AG04450 (cell line): Measurements from ENCODE around the gene HOXC5. TPM values are rescaled to one million over a fixed set of nuclear protein-coding genes. Genes with fewer than 3 reads are reported as not detected.

ENCODE experiments used
- CTCF ChIA-PET: fragments of 300-600, 350-600 bp; formaldehyde crosslinking; extraction: SDS; loops from one replicate; lab custom pipeline; 2022; ENCODE audit warnings: antibody characterized with exemption, inconsistent platforms; lab: Charles Lee
- POLR2A ChIA-PET: fragments of 350-600 bp; formaldehyde crosslinking; extraction: SDS; loops from one replicate; lab custom pipeline; 2021; ENCODE audit warnings: antibody characterized with exemption, inconsistent platforms; lab: Yijun Ruan, JAX
- DNase-seq: peaks from one replicate; pipeline ENCODE4 v3.0.0-alpha.2; 2011; ENCODE audit warnings: low read depth, low spot score
- H3K27ac ChIP-seq: one replicate; pipeline ENCODE4 v1.5.1; 2012; ENCODE audit warnings: low read depth, low read length, control low read depth
- H3K27me3 ChIP-seq: one replicate; pipeline ENCODE4 v1.6.0; 2012; ENCODE audit warnings: low read length; ENCODE audit not compliant: control insufficient read depth, insufficient read depth
- H3K4me3 ChIP-seq: 2 replicates; pipeline ENCODE4 v1.5.1; 2011; ENCODE audit warnings: mild to moderate bottlenecking, low read depth, low read length, control low read depth
- H3K9me3 ChIP-seq: 2 replicates; pipeline ENCODE4 v1.5.1; 2012; ENCODE audit warnings: low read length; ENCODE audit not compliant: control insufficient read depth, insufficient read depth
- polyA plus RNA-seq: library from polyadenylated mRNA; depleted of rRNA; stranded (reverse); fragments of >200 nt; gene quantifications from 2 replicates; pipeline ENCODE4 v1.2.3, GENCODE V29; 2011
- TF ChIP-seq, protein P1 (sequence below): IDR thresholded peaks from 2 replicates; pipeline ENCODE4 v1.5.1; 2011; ENCODE audit warnings: low read depth, low read length, control low read depth, inconsistent platforms

HOXC5 gene
- polyA plus RNA-seq, 1 experiment = not detected

DNA sequence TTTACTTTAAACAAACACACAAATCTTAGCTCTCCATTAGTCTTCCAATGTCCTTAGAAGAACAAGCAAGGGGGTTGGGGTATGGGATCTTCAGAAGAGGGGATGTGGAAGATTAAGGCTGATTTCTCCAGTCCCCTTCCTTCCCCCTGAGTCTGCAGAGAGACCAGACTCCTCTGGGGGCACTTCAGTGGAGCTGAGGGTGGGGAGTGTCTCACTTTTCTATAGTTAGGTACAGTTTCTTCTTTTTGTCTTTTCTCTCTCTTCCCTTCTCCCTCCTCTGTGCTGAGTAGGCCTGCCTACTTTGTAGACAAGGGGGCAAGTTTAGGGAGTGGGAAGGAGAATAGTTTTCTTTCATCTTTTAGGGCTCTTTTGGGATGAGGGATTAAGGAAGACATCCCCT, 23.3 kb downstream of the HOXC5 start:
- TF ChIP-seq, protein P1, sequence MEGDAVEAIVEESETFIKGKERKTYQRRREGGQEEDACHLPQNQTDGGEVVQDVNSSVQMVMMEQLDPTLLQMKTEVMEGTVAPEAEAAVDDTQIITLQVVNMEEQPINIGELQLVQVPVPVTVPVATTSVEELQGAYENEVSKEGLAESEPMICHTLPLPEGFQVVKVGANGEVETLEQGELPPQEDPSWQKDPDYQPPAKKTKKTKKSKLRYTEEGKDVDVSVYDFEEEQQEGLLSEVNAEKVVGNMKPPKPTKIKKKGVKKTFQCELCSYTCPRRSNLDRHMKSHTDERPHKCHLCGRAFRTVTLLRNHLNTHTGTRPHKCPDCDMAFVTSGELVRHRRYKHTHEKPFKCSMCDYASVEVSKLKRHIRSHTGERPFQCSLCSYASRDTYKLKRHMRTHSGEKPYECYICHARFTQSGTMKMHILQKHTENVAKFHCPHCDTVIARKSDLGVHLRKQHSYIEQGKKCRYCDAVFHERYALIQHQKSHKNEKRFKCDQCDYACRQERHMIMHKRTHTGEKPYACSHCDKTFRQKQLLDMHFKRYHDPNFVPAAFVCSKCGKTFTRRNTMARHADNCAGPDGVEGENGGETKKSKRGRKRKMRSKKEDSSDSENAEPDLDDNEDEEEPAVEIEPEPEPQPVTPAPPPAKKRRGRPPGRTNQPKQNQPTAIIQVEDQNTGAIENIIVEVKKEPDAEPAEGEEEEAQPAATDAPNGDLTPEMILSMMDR = no peak
- no peak overlapping the region for H3K4me3 ChIP-seq
- H3K9me3 ChIP-seq = no peaks in the 10 kb centered on the region
- no peak overlapping the region for H3K27ac ChIP-seq
- DNase-seq = no peak
- ChIA-PET POLR2A (no interaction called here), CTCF (no interaction called here)
- peaks cover 77% of the 10 kb centered on the region for H3K27me3 ChIP-seq

DNA sequence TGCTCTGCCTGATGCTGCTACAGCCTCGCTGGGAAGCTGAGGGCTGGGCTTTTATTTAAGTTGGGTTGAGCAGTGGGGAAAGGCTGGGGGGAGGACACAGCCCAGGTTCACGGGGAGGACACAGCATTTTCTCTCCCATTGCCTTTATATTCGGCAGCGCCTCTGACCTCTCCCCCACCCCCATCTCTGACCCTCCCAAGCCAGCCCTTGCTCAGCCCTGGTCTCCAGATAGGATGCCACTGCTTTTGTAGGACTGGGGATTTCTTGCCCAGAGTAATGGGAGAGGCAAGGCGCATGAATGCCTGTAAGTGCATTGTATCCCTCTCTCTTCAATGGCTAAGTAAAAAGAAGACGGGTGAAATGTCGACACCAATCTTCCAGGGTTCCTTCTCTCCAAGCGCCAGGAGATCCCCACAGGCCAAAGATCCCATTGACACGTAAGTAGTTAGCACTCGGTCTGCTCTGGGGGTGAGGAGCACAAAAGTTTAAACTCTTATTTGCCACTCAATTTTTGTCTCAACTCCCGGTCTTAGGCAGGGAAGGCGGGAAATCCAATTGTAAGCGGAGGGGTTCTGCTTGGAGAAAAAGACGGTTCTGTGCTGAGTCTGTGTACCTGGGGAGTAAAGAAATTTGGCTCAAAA, 25.4 kb downstream of the HOXC5 start:
- Histone ChIP-seq H3K27ac (no peak overlapping the region), H3K4me3 (no peak overlapping the region), H3K9me3 (no peaks in the 10 kb centered on the region), H3K27me3 (peaks cover 61% of the 10 kb centered on the region)
- no peak for DNase-seq
- ChIA-PET POLR2A (no interaction called here), CTCF (interaction anchor here (0.5 kb wide), 1 partner anchor 26 kb away, joined by 3 read pairs; no protein-coding TSS in a partner anchor)
- TF ChIP-seq, protein P1 = no peak

- no peak overlapping the region for H3K4me3 ChIP-seq
- peaks cover 48% of the 10 kb centered on the region for H3K27me3 ChIP-seq
- no peak overlapping the region for H3K27ac ChIP-seq
- no peaks in the 10 kb centered on the region for H3K9me3 ChIP-seq
- TF ChIP-seq, protein P1 = no peak
- ChIA-PET POLR2A (no interaction called here), CTCF (no interaction called here)
- DNase-seq = no peak
Observed at GRCh38 chr12:54059668-54060067, 26.8 kb downstream of the HOXC5 start.

DNA sequence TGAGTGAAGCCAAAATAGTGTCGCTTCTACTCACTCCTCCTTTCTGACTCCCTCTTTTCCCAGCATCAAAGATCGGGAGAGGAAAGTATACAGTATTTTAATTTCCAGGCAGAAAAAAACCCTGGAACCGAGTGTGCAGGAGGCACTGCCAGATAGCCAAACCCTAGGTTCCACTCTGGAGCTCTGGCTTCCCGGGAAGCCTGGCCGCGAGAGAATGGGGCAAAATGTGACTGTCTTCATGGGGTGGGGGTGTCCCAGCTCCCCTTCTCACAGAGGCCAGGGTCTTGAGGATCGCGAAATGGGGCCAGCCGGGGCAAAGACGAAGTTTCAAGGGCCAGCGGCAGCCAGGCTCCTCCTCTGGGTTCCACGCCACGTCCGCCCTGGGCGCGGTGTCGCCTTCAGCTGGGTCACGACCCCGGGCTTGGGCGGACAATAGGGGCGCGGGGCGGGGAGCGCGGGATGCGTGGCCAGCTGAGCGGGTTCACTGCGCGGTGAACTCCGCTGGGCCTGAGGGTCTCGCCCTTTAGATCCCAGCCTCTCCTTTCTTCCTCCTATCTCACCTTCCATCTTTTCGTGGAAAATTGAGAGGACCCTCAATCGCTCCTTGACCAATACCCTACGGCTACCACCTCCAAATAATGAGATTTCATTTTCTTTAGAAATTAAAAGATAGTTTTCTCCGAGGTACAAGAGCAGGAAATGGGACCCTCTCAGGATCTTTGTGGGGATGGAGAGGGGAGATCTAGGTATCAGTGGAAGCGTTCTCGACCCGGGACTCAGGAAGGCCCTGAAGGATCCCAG, 27.5 kb downstream of the HOXC5 start:
- TF ChIP-seq, protein P1 = no peak
- no peak overlapping the region for H3K4me3 ChIP-seq
- no peak overlapping the region for H3K27ac ChIP-seq
- DNase-seq = no peak
- no peaks in the 10 kb centered on the region for H3K9me3 ChIP-seq
- ChIA-PET POLR2A (no interaction called here), CTCF (no interaction called here)
- peaks cover 43% of the 10 kb centered on the region for H3K27me3 ChIP-seq
